SW 1271 (cell line): ENCODE measurements around the gene ORAI2.
A peak's percentile ranks its signal among the peaks of the same experiment; 100 is the strongest.
"Not testable (repeated sequence)": the region's sequence is repeated elsewhere in the genome, so short reads cannot be mapped to it uniquely, and the experiment has no call there.

Experiments
- DNase-seq, 2 experiments: peaks; one replicate each; lab custom pipeline; 2025; lab: John Stamatoyannopoulos, UW

Gene ORAI2

GRCh38 chr7:102433219-102434038, at the start of gene ORAI2:
TSS of gene ORAI2 (plus strand) at chr7:102433575. CDS start at chr7:102438957, 5,382 bp downstream.
- peak in 1 of 2 experiments; percentile 55 for DNase-seq

GRCh38 chr7:102387064-102387463, 46.3 kb upstream of the ORAI2 start:
- DNase-seq = no peak

GRCh38 chr7:102389810-102390209, 43.6 kb upstream of the ORAI2 start:
- no peak for DNase-seq

- DNase-seq = peak; percentile 55 to 58
Observed at GRCh38 chr7:102390697-102391484, 42.5 kb upstream of the ORAI2 start.

GRCh38 chr7:102392330-102392729, 41.0 kb upstream of the ORAI2 start:
- DNase-seq = no peak

- DNase-seq = no peak
Observed at GRCh38 chr7:102393467-102393866, 39.9 kb upstream of the ORAI2 start.

GRCh38 chr7:102395592-102395872, 37.8 kb upstream of the ORAI2 start:
- DNase-seq = no peak

- peak; percentile 67 to 89 for DNase-seq
Observed at GRCh38 chr7:102395873-102396709, 37.3 kb upstream of the ORAI2 start, which contains the start of gene PRKRIP1. TSS of gene PRKRIP1 (plus strand) at chr7:102396363. CDS start at chr7:102396412, 49 bp downstream.

GRCh38 chr7:102396710-102397019, 36.7 kb upstream of the ORAI2 start:
- no peak for DNase-seq

- no peak for DNase-seq
Observed at GRCh38 chr7:102398543-102398942, 34.8 kb upstream of the ORAI2 start.

- DNase-seq = no peak
Observed at GRCh38 chr7:102400360-102400759, 33.0 kb upstream of the ORAI2 start.

GRCh38 chr7:102403563-102403962, 29.8 kb upstream of the ORAI2 start:
- no peak for DNase-seq

- DNase-seq = peak in 1 of 2 experiments; percentile 68
Observed at GRCh38 chr7:102404005-102404861, 29.1 kb upstream of the ORAI2 start.

GRCh38 chr7:102404862-102405188, 28.6 kb upstream of the ORAI2 start:
- not testable (repeated sequence) for DNase-seq

- no peak for DNase-seq
Observed at GRCh38 chr7:102407910-102408309, 25.5 kb upstream of the ORAI2 start.

GRCh38 chr7:102408530-102408929, 24.8 kb upstream of the ORAI2 start:
- DNase-seq = not testable (repeated sequence)

- no peak for DNase-seq
Observed at GRCh38 chr7:102409340-102409739, 24.0 kb upstream of the ORAI2 start.

GRCh38 chr7:102410123-102410522, 23.3 kb upstream of the ORAI2 start:
- DNase-seq = no peak

- DNase-seq = no peak
Observed at GRCh38 chr7:102410918-102411317, 22.5 kb upstream of the ORAI2 start.

- DNase-seq = no peak
Observed at GRCh38 chr7:102412548-102412947, 20.8 kb upstream of the ORAI2 start.

- no peak for DNase-seq
Observed at GRCh38 chr7:102413091-102413490, 20.3 kb upstream of the ORAI2 start.

GRCh38 chr7:102413611-102414010, 19.8 kb upstream of the ORAI2 start:
- DNase-seq = no peak
